Stimulated activated CD8-positive, alpha-beta memory T cell treated with anti-CD3 and anti-CD28 coated beads, Interleukin-15, amount 100 ng/mL, for 4 hours (primary cell): ENCODE measurements around the gene SMIM41.
A peak's percentile ranks its signal among the peaks of the same experiment; 100 is the strongest.

Experiments
- DNase-seq, 2 donors: peaks; one replicate each; pipeline ENCODE4 v3.0.0-alpha.2; 2020; ENCODE audit warnings: low read depth in 2 of 2

SMIM41 gene

GRCh38 chr12:52050758-52051541 is 28.6 kb upstream of the SMIM41 start, which contains the start of gene NR4A1:
Gene NR4A1 (plus strand): TSS chr12:52051442. CDS start chr12:52054329, 2,887 bp downstream.
- DNase-seq, result peak; percentile 97 to 99

- DNase-seq, result no peak
These were observed 26.9 kb upstream of the SMIM41 start for GRCh38 chr12:52052468-52053186.

- DNase-seq, result no peak
These were observed 25.8 kb upstream of the SMIM41 start for GRCh38 chr12:52053536-52054209.

GRCh38 chr12:52054231-52054832 is 25.2 kb upstream of the SMIM41 start:
- DNase-seq, result no peak

GRCh38 chr12:52054833-52055730 is 24.4 kb upstream of the SMIM41 start:
- DNase-seq, result no peak

GRCh38 chr12:52055731-52056711 is 23.5 kb upstream of the SMIM41 start:
- no peak for DNase-seq

GRCh38 chr12:52056801-52057637 is 22.5 kb upstream of the SMIM41 start:
- no peak for DNase-seq

- no peak for DNase-seq
These were observed 21.6 kb upstream of the SMIM41 start for GRCh38 chr12:52057638-52058576.

- no peak for DNase-seq
These were observed 20.7 kb upstream of the SMIM41 start for GRCh38 chr12:52058631-52059361.

GRCh38 chr12:52059582-52060497 is 19.7 kb upstream of the SMIM41 start:
- no peak for DNase-seq

- DNase-seq, result no peak
These were observed 18.9 kb upstream of the SMIM41 start for GRCh38 chr12:52060498-52061177.

- DNase-seq, result no peak
These were observed 17.9 kb upstream of the SMIM41 start for GRCh38 chr12:52061470-52062166.

- no peak for DNase-seq
These were observed 17.1 kb upstream of the SMIM41 start for GRCh38 chr12:52062167-52063081.
